Body of pancreas (tissue), 4 donors: ENCODE results near the gene ADGRL3. TPM values are rescaled to one million over a fixed set of nuclear protein-coding genes. Genes with fewer than 3 reads are reported as not detected.

ENCODE experiments used
- ATAC-seq: fragments of 150-250 bp; one replicate; pipeline ENCODE4 v1.9.1; 2016
- DNase-seq, 4 donors: peaks; one replicate each; pipeline ENCODE4 v3.0.0-alpha.2; 2019
- H3K27ac ChIP-seq, 4 donors: fragments of 200-600 bp; sonication (generic); 1 replicate in 3 of 4; 2 replicates in 1 of 4; pipeline versions ENCODE4 v1.5.1 to v1.6.1; 2016 to 2019; ENCODE audit warnings: mild to moderate bottlenecking in 1 of 4, mixed read lengths in 1 of 4, moderate library complexity in 1 of 4
- H3K27me3 ChIP-seq, 2 donors: fragments of 200-600 bp; sonication (generic); one replicate each; pipeline ENCODE4 v1.6.0; 2016; ENCODE audit warnings: mild to moderate bottlenecking in 1 of 2
- H3K36me3 ChIP-seq, 2 donors: fragments of 200-600 bp; sonication (generic); replicated peaks in 1 of 2; 2 replicates each; pipeline ENCODE4 v1.5.1; 2016; ENCODE audit warnings: low read depth in 2 of 2; ENCODE audit not compliant: insufficient read depth in 1 of 2
- H3K4me1 ChIP-seq: fragments of 200-600 bp; sonication (generic); one replicate; pipeline ENCODE4 v1.6.0; 2016
- H3K4me3 ChIP-seq, 2 donors: fragments of 200-600 bp; sonication (generic); 1 replicate in 1 of 2; 2 replicates in 1 of 2; pipeline ENCODE4 v1.5.1; 2016 to 2019
- H3K9me3 ChIP-seq, 3 donors: fragments of 200-600 bp; sonication (generic); 1 replicate in 2 of 3; 2 replicates in 1 of 3; pipeline ENCODE4 v1.5.1; 2016
- POLR2A ChIP-seq, 3 donors: fragments of 450-650 bp; IDR thresholded peaks; one replicate each; pipeline ENCODE4 v1.6.1; 2016; ENCODE audit warnings: antibody characterized with exemption in 3 of 3, mild to moderate bottlenecking in 2 of 3
- WGBS, 2 donors: methylation state at CpG; one replicate each; pipeline ENCODE4 v1.1.5; 2017; 5-methylcytosine and 5-hydroxymethylcytosine counted together
- intact Hi-C: fragments of 100-400 bp; cut with DNase I; formaldehyde crosslinking; loops from one replicate; pipeline ENCODE4 v1.15.1; 2023
- total RNA-seq, 2 donors: library from RNA; depleted of rRNA; stranded (reverse); fragments of >200 nt; gene quantifications; one replicate each; pipeline ENCODE4 v1.1.0, GENCODE V29; 2016
- TF ChIP-seq, protein P1 (sequence below), 7 experiments: fragments of 450-650 bp in 4 of 7; fragments of 200-600 bp in 3 of 7; sonication (generic) in 3 of 7; IDR thresholded peaks; one replicate each; pipeline ENCODE4 v1.5.1; 2016 to 2019; ENCODE audit warnings: antibody characterized with exemption in 7 of 7

Gene ADGRL3
- total RNA-seq, 2 donors from 2014 or later = 0.33 to 1.0 TPM

- H3K27me3 ChIP-seq = no peaks in the 10 kb centered on the region
- 75 to 91% methylated on average over 1 of the region's 1 CpG for WGBS, 2 donors
- no peaks in the 10 kb centered on the region for H3K9me3 ChIP-seq
- H3K4me1 ChIP-seq = no peaks in the 10 kb centered on the region
- H3K36me3 ChIP-seq = no peaks in the 10 kb centered on the region
- intact Hi-C loops = no loop called here
- H3K4me3 ChIP-seq = no peak overlapping the region
- no peak for TF ChIP-seq POLR2A (IDR thresholded peaks at IDR 0.05)
- TF ChIP-seq, protein P1, sequence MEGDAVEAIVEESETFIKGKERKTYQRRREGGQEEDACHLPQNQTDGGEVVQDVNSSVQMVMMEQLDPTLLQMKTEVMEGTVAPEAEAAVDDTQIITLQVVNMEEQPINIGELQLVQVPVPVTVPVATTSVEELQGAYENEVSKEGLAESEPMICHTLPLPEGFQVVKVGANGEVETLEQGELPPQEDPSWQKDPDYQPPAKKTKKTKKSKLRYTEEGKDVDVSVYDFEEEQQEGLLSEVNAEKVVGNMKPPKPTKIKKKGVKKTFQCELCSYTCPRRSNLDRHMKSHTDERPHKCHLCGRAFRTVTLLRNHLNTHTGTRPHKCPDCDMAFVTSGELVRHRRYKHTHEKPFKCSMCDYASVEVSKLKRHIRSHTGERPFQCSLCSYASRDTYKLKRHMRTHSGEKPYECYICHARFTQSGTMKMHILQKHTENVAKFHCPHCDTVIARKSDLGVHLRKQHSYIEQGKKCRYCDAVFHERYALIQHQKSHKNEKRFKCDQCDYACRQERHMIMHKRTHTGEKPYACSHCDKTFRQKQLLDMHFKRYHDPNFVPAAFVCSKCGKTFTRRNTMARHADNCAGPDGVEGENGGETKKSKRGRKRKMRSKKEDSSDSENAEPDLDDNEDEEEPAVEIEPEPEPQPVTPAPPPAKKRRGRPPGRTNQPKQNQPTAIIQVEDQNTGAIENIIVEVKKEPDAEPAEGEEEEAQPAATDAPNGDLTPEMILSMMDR (IDR thresholded peaks at IDR 0.05) = no peak
- H3K27ac ChIP-seq = no peak overlapping the region
- DNase-seq (no peak), ATAC-seq (no peak)
These were observed 118.3 kb downstream of the ADGRL3 start for GRCh38 chr4:61318431-61318830.

DNA sequence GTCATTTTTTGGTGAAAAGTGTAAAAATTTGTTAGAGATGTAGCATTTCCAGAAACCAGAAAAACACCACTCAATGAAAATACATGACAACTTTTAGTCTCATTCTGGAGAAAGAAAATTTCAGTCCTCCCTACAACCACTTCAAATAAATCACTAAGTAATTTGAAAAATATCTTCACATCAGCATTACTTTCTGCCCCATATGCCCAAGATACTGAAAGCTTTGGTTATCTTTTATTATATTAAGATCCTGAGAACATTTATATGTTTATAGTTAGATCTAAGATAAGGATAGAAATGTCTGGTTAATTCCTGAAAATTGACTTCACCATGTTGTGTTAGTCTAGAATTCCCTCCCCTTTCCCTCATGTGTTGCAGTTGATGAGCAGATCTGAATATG is 119.0 kb downstream of the ADGRL3 start:
- H3K4me3 ChIP-seq = no peak overlapping the region
- no peak for DNase-seq
- no peaks in the 10 kb centered on the region for H3K27me3 ChIP-seq
- intact Hi-C loops = no loop called here
- no peak for ATAC-seq
- H3K9me3 ChIP-seq = peaks cover 0 to 6% (median 0%) of the 10 kb centered on the region in 3 donors
- TF ChIP-seq POLR2A (IDR thresholded peaks at IDR 0.05) = no peak
- TF ChIP-seq, protein P1 (IDR thresholded peaks at IDR 0.05) = no peak
- H3K4me1 ChIP-seq = no peaks in the 10 kb centered on the region
- H3K27ac ChIP-seq = no peak overlapping the region
- H3K36me3 ChIP-seq = no peaks in the 10 kb centered on the region

GRCh38 chr4:61320154-61320553 is 120.0 kb downstream of the ADGRL3 start:
- H3K4me3 ChIP-seq = no peak overlapping the region
- H3K27me3 ChIP-seq = no peaks in the 10 kb centered on the region
- intact Hi-C loops = no loop called here
- DNase-seq (no peak), ATAC-seq (no peak)
- WGBS, 2 donors = 38 to 57% methylated on average over 1 of the region's 1 CpG
- TF ChIP-seq POLR2A (IDR thresholded peaks at IDR 0.05) = no peak
- TF ChIP-seq, protein P1 (IDR thresholded peaks at IDR 0.05) = no peak
- H3K9me3 ChIP-seq = peaks cover 0 to 6% (median 0%) of the 10 kb centered on the region in 3 donors
- no peaks in the 10 kb centered on the region for H3K4me1 ChIP-seq
- H3K36me3 ChIP-seq = no peaks in the 10 kb centered on the region
- H3K27ac ChIP-seq = no peak overlapping the region

GRCh38 chr4:61320631-61321030 is 120.5 kb downstream of the ADGRL3 start:
- H3K9me3 ChIP-seq = peaks cover 0 to 6% (median 0%) of the 10 kb centered on the region in 3 donors
- H3K4me3 ChIP-seq = no peak overlapping the region
- H3K36me3 ChIP-seq = no peaks in the 10 kb centered on the region
- no peak overlapping the region for H3K27ac ChIP-seq
- no peaks in the 10 kb centered on the region for H3K4me1 ChIP-seq
- DNase-seq = no peak
- intact Hi-C loops = no loop called here
- ATAC-seq = no peak
- H3K27me3 ChIP-seq = no peaks in the 10 kb centered on the region
- no peak for TF ChIP-seq POLR2A (IDR thresholded peaks at IDR 0.05)
- TF ChIP-seq, protein P1 (IDR thresholded peaks at IDR 0.05) = no peak
- WGBS, 2 donors = 48% methylated on average over 1 of the region's 1 CpG

GRCh38 chr4:61332693-61333092 is 132.6 kb downstream of the ADGRL3 start:
- no peak for DNase-seq
- no peak for ATAC-seq
- no peak overlapping the region for H3K27ac ChIP-seq
- intact Hi-C loops = no loop called here
- 51 to 61% methylated on average over 4 of the region's 4 CpGs for WGBS, 2 donors
- H3K36me3 ChIP-seq = no peaks in the 10 kb centered on the region
- TF ChIP-seq, protein P1 (IDR thresholded peaks at IDR 0.05) = no peak
- TF ChIP-seq POLR2A (IDR thresholded peaks at IDR 0.05) = no peak
- no peaks in the 10 kb centered on the region for H3K27me3 ChIP-seq
- H3K9me3 ChIP-seq = no peaks in the 10 kb centered on the region
- no peak overlapping the region for H3K4me3 ChIP-seq
- H3K4me1 ChIP-seq = no peaks in the 10 kb centered on the region
